NCI-H2227 treated with DMSO at 0.1 percent for 48 hours (cell line): ENCODE results near the gene MRGPRF.

Source experiments
- DNase-seq: peaks from one replicate; lab custom pipeline; 2025; lab: John Stamatoyannopoulos, UW

MRGPRF gene

GRCh38 chr11:68963779-68964178, 49.3 kb downstream of the MRGPRF start:
- no peak for DNase-seq

GRCh38 chr11:68962527-68963250, 50.4 kb downstream of the MRGPRF start:
- DNase-seq = no peak

GRCh38 chr11:68961245-68961644, 51.8 kb downstream of the MRGPRF start:
- DNase-seq = no peak

- DNase-seq = no peak
Observed at GRCh38 chr11:68960294-68961071, 52.6 kb downstream of the MRGPRF start.

- no peak for DNase-seq
Observed at GRCh38 chr11:68959465-68960293, 53.4 kb downstream of the MRGPRF start.

GRCh38 chr11:68958211-68958610, 54.8 kb downstream of the MRGPRF start:
- DNase-seq = no peak

GRCh38 chr11:68956547-68957254, 56.3 kb downstream of the MRGPRF start:
- no peak for DNase-seq

- DNase-seq = no peak
Observed at GRCh38 chr11:68956142-68956541, 56.9 kb downstream of the MRGPRF start.

- DNase-seq = no peak
Observed at GRCh38 chr11:68955607-68955958, 57.5 kb downstream of the MRGPRF start.

- DNase-seq = no peak
Observed at GRCh38 chr11:68954836-68955606, 58.0 kb downstream of the MRGPRF start.
